ENCODE results near the gene EHF. TPM values are rescaled to one million over a fixed set of nuclear protein-coding genes. Genes with fewer than 3 reads are reported as not detected.

EHF gene
- total RNA-seq, 1 donor from 2014 or later, result 36.4 TPM

GRCh38 chr11:34659096-34659733, 38.3 kb downstream of the EHF start:
- peaks cover 8% of the 10 kb centered on the region for H3K4me1 ChIP-seq
- intact Hi-C loops (cut with DNase I), result no loop called here
- TF ChIP-seq CTCF (IDR thresholded peaks at IDR 0.05), result no peak
- no peak overlapping the region for H3K4me3 ChIP-seq
- no peaks in the 10 kb centered on the region for H3K9me3 ChIP-seq
- ATAC-seq (no peak), DNase-seq (no peak)
- peaks cover 17% of the 10 kb centered on the region for H3K36me3 ChIP-seq
- H3K27ac ChIP-seq, result no peak overlapping the region
- H3K27me3 ChIP-seq, result no peaks in the 10 kb centered on the region

DNA sequence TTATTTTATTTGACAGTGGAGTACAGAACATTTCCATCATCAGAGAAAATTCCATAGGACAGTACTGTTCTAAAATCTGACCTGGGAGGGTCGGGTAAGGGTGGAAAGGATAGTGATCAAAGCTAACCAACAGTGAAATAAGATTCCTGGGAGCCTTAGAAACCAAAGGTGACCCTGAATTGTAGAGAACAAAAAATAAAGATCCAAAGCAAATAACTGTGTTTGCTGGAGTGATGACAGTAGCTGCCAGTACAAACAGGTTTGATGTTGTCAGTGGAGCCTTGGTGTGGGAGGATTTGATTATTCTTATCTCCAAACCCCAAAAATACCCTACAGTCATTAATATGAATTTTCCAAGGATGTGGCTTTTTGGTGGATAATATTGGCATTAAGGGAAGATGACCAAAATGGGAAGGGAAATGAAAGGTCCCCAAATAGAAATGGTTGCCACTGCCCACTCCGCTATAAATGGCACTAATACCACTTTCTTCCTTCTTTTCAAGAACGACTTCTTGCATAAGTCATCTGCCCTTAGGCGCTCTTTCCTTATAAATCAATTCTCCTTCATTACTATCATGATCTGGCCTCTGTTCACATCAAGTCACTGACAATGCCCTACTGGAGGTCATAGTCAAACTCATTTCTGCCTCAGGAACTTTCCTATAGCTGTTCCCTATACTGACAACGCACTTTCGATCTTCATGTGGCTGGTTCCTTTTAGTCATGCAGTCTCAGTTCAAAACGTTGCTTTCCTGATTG, 44.4 kb downstream of the EHF start:
- Histone ChIP-seq H3K9me3 (no peaks in the 10 kb centered on the region), H3K4me1 (no peaks in the 10 kb centered on the region), H3K4me3 (no peak overlapping the region), H3K36me3 (no peaks in the 10 kb centered on the region), H3K27ac (no peak overlapping the region), H3K27me3 (no peaks in the 10 kb centered on the region)
- ATAC-seq (no peak), DNase-seq (no peak)
- no peak for TF ChIP-seq CTCF (IDR thresholded peaks at IDR 0.05)
- intact Hi-C loops (cut with DNase I), result no loop called here

GRCh38 chr11:34667810-34668582, 47.1 kb downstream of the EHF start:
- no peak overlapping the region for H3K4me3 ChIP-seq
- no peaks in the 10 kb centered on the region for H3K4me1 ChIP-seq
- no peaks in the 10 kb centered on the region for H3K9me3 ChIP-seq
- no peaks in the 10 kb centered on the region for H3K36me3 ChIP-seq
- no peak for TF ChIP-seq CTCF (IDR thresholded peaks at IDR 0.05)
- ATAC-seq (no peak), DNase-seq (no peak)
- intact Hi-C loops (cut with DNase I), result no loop called here
- no peak overlapping the region for H3K27ac ChIP-seq
- no peaks in the 10 kb centered on the region for H3K27me3 ChIP-seq

GRCh38 chr11:34668583-34669053, 47.7 kb downstream of the EHF start:
- no peak for TF ChIP-seq CTCF (IDR thresholded peaks at IDR 0.05)
- no peaks in the 10 kb centered on the region for H3K4me1 ChIP-seq
- intact Hi-C loops (cut with DNase I), result no loop called here
- ATAC-seq, result no peak
- no peak overlapping the region for H3K4me3 ChIP-seq
- H3K36me3 ChIP-seq, result no peaks in the 10 kb centered on the region
- no peaks in the 10 kb centered on the region for H3K27me3 ChIP-seq
- no peaks in the 10 kb centered on the region for H3K9me3 ChIP-seq
- H3K27ac ChIP-seq, result no peak overlapping the region
- no peak for DNase-seq

DNA sequence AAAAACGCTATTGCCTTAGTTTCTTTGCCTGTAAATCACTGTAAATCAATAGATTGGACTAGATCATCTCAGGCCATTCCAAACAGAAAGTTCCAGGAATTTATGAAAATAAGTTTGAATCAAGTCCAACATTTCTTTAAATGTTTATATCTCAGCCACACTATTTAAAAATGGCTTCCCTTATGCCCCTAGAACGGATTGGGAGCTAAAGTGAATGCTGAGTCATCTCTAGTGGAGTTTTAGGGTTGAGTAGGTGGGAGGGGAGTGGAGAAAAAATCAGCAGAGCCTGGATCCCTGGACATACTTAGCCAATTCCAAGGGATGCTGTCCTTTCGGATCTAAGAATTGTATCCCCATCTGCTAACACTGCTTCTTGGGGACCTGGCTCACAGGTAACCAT, 48.6 kb downstream of the EHF start:
- ATAC-seq (no peak), DNase-seq (no peak)
- Histone ChIP-seq H3K9me3 (no peaks in the 10 kb centered on the region), H3K27me3 (no peaks in the 10 kb centered on the region), H3K27ac (no peak overlapping the region), H3K4me1 (no peaks in the 10 kb centered on the region), H3K4me3 (no peak overlapping the region), H3K36me3 (no peaks in the 10 kb centered on the region)
- intact Hi-C loops (cut with DNase I), result no loop called here
- TF ChIP-seq CTCF (IDR thresholded peaks at IDR 0.05), result no peak

Measured in upper lobe of right lung (tissue), 1 donor.